ENCODE data around the gene CYBA.

The CYBA gene

DNA sequence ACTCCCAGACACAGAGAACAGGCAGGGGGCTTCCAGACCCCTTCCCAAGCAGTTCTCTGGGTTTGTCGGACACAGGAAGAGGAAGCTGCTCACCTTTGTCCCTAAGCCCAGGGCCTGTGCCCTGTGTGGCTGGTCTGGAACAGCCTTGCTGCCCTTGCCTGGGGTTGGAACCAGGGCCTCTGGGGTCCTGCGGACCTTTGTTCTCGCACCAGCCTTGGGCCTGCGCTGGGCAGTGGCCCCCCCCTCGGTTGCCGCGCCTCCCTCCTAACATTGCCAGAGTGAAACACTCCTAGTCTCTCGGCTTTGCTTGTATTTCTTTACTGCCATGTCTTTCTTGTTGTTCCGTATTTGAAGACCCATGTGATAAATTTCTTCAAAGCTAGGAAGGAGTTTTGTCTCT lies 21.0 kb downstream of the CYBA start:
- no peak overlapping the region for H3K27ac ChIP-seq
- no peak for TF ChIP-seq ZFX (IDR thresholded peaks at IDR 0.05; ENCODE audit: borderline replicate concordance)
- TF ChIP-seq, protein P1, sequence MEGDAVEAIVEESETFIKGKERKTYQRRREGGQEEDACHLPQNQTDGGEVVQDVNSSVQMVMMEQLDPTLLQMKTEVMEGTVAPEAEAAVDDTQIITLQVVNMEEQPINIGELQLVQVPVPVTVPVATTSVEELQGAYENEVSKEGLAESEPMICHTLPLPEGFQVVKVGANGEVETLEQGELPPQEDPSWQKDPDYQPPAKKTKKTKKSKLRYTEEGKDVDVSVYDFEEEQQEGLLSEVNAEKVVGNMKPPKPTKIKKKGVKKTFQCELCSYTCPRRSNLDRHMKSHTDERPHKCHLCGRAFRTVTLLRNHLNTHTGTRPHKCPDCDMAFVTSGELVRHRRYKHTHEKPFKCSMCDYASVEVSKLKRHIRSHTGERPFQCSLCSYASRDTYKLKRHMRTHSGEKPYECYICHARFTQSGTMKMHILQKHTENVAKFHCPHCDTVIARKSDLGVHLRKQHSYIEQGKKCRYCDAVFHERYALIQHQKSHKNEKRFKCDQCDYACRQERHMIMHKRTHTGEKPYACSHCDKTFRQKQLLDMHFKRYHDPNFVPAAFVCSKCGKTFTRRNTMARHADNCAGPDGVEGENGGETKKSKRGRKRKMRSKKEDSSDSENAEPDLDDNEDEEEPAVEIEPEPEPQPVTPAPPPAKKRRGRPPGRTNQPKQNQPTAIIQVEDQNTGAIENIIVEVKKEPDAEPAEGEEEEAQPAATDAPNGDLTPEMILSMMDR (IDR thresholded peaks at IDR 0.05), result no peak

- peak overlapping the region; percentile 8; the same call in 1 of the 2 replicates for H3K27ac ChIP-seq
- TF ChIP-seq ZFX (IDR thresholded peaks at IDR 0.05; ENCODE audit: borderline replicate concordance), result no peak
- TF ChIP-seq, protein P1 (IDR thresholded peaks at IDR 0.05), result peak; percentile 60
Observed at GRCh38 chr16:88628512-88628974, 22.3 kb downstream of the CYBA start.

DNA sequence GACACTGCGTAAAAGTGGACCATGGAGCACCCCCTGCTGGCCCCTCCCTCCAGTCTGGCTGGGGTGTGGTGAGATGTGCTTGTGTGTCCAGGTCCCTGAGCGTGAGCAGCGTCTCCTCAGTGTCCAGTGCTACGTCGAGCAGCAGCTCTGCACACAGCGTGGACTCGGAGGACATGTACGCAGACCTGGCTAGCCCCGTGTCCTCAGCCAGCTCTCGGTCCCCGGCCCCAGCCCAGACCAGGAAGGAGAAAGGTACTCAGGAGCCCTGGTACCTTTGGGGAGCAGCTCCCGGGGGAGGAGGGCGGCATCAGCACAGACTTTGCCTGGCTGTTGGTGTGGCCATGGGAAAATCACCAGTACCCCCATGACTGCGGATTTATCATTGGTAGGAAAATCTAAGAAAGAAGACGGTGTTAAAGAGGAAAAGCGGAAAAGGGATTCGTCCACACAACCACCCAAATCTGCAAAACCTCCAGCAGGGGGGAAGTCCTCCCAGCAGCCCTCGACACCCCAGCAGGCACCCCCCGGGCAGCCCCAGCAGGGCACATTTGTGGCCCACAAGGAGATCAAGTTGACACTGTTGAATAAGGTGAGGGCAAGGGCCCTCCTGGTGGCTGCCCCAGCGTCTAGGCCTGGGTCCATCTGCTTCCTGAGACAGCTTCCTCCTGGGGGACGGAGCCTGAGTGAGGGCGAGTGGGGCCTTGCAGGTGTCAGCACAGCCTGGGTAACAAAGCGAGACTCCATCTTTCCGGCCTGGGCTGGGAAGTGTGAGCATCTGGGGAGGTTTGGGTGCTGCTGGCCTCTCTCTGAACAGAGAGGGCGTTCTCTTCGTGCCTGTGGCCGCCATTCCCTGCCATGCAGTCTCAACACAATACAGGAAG lies 23.1 kb downstream of the CYBA start:
- H3K27ac ChIP-seq, result no peak overlapping the region; the same call in 1 of the 2 replicates
- TF ChIP-seq ZFX (IDR thresholded peaks at IDR 0.05; ENCODE audit: borderline replicate concordance), result no peak
- TF ChIP-seq, protein P1 (IDR thresholded peaks at IDR 0.05), result no peak

GRCh38 chr16:88626646-88627045 lies 24.2 kb downstream of the CYBA start:
- no peak for TF ChIP-seq ZFX (IDR thresholded peaks at IDR 0.05; ENCODE audit: borderline replicate concordance)
- TF ChIP-seq, protein P1 (IDR thresholded peaks at IDR 0.05), result no peak
- H3K27ac ChIP-seq, result no peak overlapping the region

GRCh38 chr16:88624977-88625576 lies 25.8 kb downstream of the CYBA start:
- no peak overlapping the region for H3K27ac ChIP-seq
- TF ChIP-seq ZFX (IDR thresholded peaks at IDR 0.05; ENCODE audit: borderline replicate concordance), result no peak
- TF ChIP-seq, protein P1 (IDR thresholded peaks at IDR 0.05), result no peak

DNA sequence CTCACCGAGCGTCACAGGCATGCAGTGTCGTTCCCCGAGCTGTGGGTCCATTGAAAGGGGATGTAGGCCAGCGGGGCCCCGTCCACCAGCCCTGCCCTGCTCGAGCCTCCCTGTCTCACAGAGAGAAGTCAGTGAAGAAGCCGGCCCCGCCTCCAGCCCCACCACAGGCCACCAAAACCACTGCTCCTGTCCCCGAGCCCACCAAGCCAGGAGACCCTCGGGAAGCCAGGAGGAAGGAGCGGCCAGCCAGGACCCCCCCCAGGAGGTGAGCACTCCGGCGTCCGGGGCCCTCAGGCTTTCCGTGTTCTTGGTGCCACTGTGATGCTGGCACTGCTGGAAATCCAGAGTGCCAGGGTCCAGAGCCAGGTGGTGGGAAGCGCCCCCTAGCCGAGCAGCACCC lies 26.4 kb downstream of the CYBA start:
- no peak overlapping the region for H3K27ac ChIP-seq
- no peak for TF ChIP-seq ZFX (IDR thresholded peaks at IDR 0.05; ENCODE audit: borderline replicate concordance)
- TF ChIP-seq, protein P1 (IDR thresholded peaks at IDR 0.05), result no peak

DNA sequence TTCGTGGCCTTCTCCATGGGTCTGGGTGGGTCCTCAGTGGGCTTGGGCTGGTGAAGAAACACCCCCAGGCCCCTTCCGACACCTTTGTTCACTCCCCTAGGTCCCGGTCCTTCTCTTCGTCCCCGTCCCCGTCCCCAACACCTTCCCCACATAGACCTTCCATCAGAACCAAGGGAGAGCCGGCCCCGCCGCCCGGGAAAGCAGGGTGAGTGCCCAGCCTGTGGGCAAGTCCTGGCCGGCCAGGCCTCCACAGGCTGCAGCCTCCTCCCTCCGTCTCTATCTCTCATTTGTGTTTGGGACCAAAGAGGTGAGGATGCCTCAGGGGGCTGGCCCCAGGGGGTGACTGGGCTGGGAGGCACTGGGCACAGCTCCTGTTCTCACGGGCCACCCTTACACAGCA lies 27.0 kb downstream of the CYBA start:
- no peak overlapping the region for H3K27ac ChIP-seq

More for the DNA sequence above, 27.0 kb downstream of the CYBA start:
- TF ChIP-seq, protein P1 (IDR thresholded peaks at IDR 0.05), result no peak
- TF ChIP-seq ZFX (IDR thresholded peaks at IDR 0.05; ENCODE audit: borderline replicate concordance), result no peak
